HG02981 (cell line): Measurements from ENCODE around the gene CAPS.
A peak's percentile ranks its signal among the peaks of the same experiment; 100 is the strongest.
"Not testable (repeated sequence)": the region's sequence is repeated elsewhere in the genome, so short reads cannot be mapped to it uniquely, and the experiment has no call there.

Experiments
- ATAC-seq: cut with Tn5 transposase; IDR thresholded peaks from one replicate; pipeline ENCODE4 v1.9.1; 2021; ENCODE audit warnings: mild to moderate bottlenecking, moderate library complexity; ENCODE audit not compliant: unreplicated experiment

The CAPS gene

GRCh38 chr19:5953680-5954213 lies 39.7 kb downstream of the CAPS start:
- no peak for ATAC-seq

DNA sequence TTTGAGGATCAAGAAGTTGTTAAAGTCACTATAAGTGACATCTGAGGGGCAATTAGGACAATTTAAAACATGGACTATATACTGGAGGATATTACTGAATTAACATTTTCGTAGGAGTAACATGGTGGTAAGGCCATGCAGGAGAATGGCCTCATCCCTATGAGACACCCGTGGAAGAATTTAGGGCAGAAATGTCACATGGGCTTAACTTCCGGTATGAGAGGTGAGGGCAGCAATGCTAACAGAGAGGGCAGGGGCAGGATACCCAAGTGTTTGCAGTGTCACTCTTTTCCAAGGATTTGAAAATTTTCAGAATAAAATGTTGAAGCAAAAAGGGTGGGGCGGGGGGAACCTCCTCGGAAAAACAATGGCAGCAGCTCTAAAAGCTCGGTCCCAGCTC lies 40.2 kb downstream of the CAPS start:
- ATAC-seq = no peak

GRCh38 chr19:5955636-5955935 lies 41.5 kb downstream of the CAPS start:
- ATAC-seq = no peak

DNA sequence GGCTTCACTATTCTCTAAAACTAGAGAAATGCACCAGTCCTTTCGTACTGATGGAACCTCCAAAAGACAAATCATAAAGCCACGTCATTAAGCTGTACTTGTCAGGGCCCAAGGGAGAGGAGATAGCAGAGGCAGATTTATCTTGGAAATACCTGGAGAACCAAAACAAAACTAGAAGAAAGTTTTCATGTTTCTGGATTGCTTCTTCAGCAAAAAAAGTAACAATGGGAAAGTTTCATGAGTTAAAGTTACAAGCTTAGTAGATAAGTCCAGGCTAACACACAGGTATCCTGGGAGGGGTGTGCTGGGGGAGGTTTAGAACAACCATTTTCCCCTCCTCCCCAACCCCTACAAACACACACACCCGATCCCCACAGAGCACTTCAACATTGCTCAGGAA lies 42.3 kb downstream of the CAPS start:
- no peak for ATAC-seq

DNA sequence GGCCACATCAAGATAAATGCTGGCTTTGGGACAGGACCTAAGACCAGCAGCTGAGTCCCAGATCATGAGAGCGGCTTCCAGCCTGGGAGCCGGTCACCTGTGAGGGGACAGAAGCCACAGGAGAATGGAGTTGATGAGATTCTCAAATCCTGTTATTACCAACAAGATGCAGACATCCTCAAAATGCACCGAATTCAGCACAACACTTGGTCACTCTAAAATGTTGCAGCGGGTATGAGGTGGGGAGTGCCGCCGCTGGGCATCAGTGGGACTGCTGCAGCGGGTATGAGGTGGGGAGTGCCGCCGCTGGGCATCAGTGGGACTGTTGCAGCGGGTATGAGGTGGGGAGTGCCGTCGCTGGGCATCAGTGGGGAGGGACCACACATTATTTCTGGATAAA lies 42.7 kb downstream of the CAPS start:
- ATAC-seq = no peak

- ATAC-seq = no peak
Measured at GRCh38 chr19:5957170-5957569, 43.1 kb downstream of the CAPS start.

GRCh38 chr19:5958074-5958850 lies 44.2 kb downstream of the CAPS start:
- ATAC-seq = no peak

DNA sequence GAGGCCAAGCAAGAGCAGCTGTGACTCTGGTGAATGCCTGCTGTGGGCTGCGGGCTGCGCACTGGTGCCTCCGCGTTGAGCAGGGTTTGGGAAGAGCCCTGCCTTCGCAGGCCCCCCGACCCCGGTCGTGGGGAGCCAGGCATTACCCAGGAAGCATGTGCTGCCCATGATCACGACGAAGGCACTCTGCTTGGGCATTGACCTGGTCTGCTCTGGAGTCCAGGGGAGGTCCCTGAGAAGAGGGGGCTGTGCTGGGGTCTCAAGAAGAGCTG lies 44.7 kb downstream of the CAPS start:
- ATAC-seq = no peak

- ATAC-seq = no peak
Measured at GRCh38 chr19:5959260-5960004, 45.4 kb downstream of the CAPS start.

- ATAC-seq = no peak
Measured at GRCh38 chr19:5960005-5961001, 46.2 kb downstream of the CAPS start.

- peak; percentile 31 for ATAC-seq
Measured at GRCh38 chr19:5961641-5961968, 47.6 kb downstream of the CAPS start.

- ATAC-seq = peak; percentile 52
Measured at GRCh38 chr19:5961969-5962945, 48.2 kb downstream of the CAPS start.

DNA sequence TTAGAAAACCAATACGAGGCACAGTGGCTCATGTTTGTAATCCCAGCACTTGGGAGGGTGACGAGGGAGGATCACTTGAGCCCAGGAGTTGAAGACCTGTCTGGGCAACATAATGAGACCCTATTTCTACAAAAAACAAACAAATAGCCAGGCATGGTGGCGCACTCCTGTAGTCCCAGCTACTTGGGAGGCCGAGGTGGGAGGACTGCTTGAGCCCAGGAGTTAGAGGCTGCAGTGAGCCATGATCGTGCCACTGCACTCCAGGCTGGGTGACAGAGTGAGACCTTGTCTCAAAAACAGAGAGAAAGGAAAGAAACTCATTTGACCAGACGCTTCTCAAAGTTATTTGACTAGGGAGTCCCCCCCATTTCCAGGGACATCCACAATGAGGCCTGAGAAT lies 49.2 kb downstream of the CAPS start:
- ATAC-seq = not testable (repeated sequence)

DNA sequence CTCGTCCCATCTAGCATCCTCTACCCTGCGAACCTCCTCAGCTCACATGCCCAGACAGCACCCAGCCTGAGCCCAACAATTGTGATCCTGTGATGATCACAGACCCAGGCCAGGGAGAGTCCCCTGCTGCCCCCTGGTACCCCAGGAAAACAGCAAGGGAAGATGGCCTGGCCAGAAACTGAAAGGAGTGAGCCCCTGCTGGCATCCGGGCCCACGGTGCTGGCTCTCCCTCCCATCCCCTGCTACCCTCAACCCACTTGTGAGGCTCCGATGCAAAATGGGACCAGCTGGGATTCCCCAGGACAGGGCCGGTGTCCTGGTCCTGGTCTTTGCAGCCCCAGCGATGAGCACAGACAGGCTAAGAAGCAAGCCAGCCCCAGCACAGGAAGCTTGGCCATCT lies 49.8 kb downstream of the CAPS start:
- ATAC-seq = no peak

- no peak for ATAC-seq
Measured at GRCh38 chr19:5964816-5965565, 50.9 kb downstream of the CAPS start.
